ENCODE results near the gene RAPGEF2. TPM values are rescaled to one million over a fixed set of nuclear protein-coding genes. Genes with fewer than 3 reads are reported as not detected.

RAPGEF2 gene
- total and polyA plus RNA-seq, 9 of the 15 experiments (the other 6 are each of a cell fraction or from before 2014, with no cell fraction given) = 3.1 to 32.6 (median 23.1) TPM

DNA sequence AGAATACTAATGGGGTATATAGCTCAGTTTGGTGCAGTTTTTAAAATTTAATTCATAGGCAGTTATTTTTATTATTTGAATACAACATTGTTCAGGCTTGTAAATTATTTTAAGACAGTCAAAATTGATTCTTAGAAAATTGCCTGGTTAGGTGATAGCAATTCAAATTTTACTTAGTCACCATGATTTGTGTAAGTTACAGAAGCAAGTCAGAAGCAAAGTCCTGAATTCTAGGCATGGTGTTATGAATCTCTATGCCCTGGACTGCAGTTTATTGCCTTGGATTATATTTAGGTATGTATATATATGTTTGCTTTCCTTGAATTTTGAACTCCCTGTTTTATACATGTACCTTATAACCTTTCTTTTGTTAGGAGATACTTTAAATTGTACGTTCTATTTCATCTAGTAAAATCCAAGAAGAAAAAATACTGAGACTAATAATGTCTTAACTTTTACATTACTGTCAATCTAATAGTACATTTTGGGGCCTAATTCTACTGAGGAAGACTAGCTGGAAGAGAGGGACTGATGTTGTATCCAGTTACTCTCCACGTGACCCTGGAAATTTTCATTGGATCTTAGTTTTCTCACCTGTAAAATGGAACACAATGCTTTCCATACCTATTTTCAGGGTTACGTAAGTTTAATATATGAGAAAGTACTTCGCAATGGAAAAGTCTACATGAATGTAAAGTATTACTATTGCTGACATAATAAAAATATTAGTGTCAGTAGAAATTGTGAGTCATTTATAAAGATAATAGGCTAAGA, 25.1 kb downstream of the RAPGEF2 start (continued):
- TF ChIP-seq, protein P1, sequence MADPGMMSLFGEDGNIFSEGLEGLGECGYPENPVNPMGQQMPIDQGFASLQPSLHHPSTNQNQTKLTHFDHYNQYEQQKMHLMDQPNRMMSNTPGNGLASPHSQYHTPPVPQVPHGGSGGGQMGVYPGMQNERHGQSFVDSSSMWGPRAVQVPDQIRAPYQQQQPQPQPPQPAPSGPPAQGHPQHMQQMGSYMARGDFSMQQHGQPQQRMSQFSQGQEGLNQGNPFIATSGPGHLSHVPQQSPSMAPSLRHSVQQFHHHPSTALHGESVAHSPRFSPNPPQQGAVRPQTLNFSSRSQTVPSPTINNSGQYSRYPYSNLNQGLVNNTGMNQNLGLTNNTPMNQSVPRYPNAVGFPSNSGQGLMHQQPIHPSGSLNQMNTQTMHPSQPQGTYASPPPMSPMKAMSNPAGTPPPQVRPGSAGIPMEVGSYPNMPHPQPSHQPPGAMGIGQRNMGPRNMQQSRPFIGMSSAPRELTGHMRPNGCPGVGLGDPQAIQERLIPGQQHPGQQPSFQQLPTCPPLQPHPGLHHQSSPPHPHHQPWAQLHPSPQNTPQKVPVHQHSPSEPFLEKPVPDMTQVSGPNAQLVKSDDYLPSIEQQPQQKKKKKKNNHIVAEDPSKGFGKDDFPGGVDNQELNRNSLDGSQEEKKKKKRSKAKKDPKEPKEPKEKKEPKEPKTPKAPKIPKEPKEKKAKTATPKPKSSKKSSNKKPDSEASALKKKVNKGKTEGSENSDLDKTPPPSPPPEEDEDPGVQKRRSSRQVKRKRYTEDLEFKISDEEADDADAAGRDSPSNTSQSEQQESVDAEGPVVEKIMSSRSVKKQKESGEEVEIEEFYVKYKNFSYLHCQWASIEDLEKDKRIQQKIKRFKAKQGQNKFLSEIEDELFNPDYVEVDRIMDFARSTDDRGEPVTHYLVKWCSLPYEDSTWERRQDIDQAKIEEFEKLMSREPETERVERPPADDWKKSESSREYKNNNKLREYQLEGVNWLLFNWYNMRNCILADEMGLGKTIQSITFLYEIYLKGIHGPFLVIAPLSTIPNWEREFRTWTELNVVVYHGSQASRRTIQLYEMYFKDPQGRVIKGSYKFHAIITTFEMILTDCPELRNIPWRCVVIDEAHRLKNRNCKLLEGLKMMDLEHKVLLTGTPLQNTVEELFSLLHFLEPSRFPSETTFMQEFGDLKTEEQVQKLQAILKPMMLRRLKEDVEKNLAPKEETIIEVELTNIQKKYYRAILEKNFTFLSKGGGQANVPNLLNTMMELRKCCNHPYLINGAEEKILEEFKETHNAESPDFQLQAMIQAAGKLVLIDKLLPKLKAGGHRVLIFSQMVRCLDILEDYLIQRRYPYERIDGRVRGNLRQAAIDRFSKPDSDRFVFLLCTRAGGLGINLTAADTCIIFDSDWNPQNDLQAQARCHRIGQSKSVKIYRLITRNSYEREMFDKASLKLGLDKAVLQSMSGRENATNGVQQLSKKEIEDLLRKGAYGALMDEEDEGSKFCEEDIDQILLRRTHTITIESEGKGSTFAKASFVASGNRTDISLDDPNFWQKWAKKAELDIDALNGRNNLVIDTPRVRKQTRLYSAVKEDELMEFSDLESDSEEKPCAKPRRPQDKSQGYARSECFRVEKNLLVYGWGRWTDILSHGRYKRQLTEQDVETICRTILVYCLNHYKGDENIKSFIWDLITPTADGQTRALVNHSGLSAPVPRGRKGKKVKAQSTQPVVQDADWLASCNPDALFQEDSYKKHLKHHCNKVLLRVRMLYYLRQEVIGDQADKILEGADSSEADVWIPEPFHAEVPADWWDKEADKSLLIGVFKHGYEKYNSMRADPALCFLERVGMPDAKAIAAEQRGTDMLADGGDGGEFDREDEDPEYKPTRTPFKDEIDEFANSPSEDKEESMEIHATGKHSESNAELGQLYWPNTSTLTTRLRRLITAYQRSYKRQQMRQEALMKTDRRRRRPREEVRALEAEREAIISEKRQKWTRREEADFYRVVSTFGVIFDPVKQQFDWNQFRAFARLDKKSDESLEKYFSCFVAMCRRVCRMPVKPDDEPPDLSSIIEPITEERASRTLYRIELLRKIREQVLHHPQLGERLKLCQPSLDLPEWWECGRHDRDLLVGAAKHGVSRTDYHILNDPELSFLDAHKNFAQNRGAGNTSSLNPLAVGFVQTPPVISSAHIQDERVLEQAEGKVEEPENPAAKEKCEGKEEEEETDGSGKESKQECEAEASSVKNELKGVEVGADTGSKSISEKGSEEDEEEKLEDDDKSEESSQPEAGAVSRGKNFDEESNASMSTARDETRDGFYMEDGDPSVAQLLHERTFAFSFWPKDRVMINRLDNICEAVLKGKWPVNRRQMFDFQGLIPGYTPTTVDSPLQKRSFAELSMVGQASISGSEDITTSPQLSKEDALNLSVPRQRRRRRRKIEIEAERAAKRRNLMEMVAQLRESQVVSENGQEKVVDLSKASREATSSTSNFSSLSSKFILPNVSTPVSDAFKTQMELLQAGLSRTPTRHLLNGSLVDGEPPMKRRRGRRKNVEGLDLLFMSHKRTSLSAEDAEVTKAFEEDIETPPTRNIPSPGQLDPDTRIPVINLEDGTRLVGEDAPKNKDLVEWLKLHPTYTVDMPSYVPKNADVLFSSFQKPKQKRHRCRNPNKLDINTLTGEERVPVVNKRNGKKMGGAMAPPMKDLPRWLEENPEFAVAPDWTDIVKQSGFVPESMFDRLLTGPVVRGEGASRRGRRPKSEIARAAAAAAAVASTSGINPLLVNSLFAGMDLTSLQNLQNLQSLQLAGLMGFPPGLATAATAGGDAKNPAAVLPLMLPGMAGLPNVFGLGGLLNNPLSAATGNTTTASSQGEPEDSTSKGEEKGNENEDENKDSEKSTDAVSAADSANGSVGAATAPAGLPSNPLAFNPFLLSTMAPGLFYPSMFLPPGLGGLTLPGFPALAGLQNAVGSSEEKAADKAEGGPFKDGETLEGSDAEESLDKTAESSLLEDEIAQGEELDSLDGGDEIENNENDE (IDR thresholded peaks at IDR 0.05; ENCODE audit: low read depth, low read length) = no peak
- TF ChIP-seq NFRKB (IDR thresholded peaks at IDR 0.05; ENCODE audit: low read depth) (peak; percentile 41; the same call in 1 of the 2 replicates), GATAD2B (IDR thresholded peaks at IDR 0.05; ENCODE audit: borderline replicate concordance) (0 out of 2 replicates have a peak, but pooled peaks have one; percentile 37), DPF2 (IDR thresholded peaks at IDR 0.05) (peak; percentile 47; the same call in 1 of the 2 replicates), ZNF445 (CRISPR knock-in tag; IDR thresholded peaks at IDR 0.05; ENCODE audit: low read depth) (no peak), KLF13 (tag; IDR thresholded peaks at IDR 0.05; ENCODE audit: borderline replicate concordance, low read depth) (no peak), PHF20 (IDR thresholded peaks at IDR 0.05; ENCODE audit: partially characterized antibody) (peak; percentile 33), HLTF (IDR thresholded peaks at IDR 0.05) (no peak), FOXJ3 (CRISPR knock-in tag; IDR thresholded peaks at IDR 0.05) (no peak), KDM1A (IDR thresholded peaks at IDR 0.05) (peak; percentile 49 to 76; a peak in 3 of 4 replicates), PCBP1 (IDR thresholded peaks at IDR 0.05; ENCODE audit: low read depth, low read length, poor library complexity, severe bottlenecking) (no peak)
